Sciatic nerve (tissue), 2 donors: ENCODE results near the gene LHFPL2. TPM values are rescaled to one million over a fixed set of nuclear protein-coding genes. Genes with fewer than 3 reads are reported as not detected.
A peak's percentile ranks its signal among the peaks of the same experiment; 100 is the strongest.
"Not testable (repeated sequence)": the region's sequence is repeated elsewhere in the genome, so short reads cannot be mapped to it uniquely, and the experiment has no call there.

Source experiments
- ATAC-seq: fragments of 200-7000 bp; cut with Tn5 transposase; one replicate; pipeline ENCODE4 v1.9.1; 2020; ENCODE audit warnings: mild to moderate bottlenecking, moderate library complexity
- DNase-seq: peaks from one replicate; pipeline ENCODE4 v3.0.0-alpha.2; 2020; ENCODE audit warnings: low spot score
- intact Hi-C: fragments of 100-400 bp; cut with DNase I; formaldehyde crosslinking; loops from one replicate; pipeline ENCODE4 v1.14.2; 2022
- total RNA-seq: library from RNA; stranded (reverse); fragmentation: NEBNext Ultra II Directional; extraction: Animal tissue kit (Norgen Biotek cat#: 25700); gene quantifications from one replicate; pipeline ENCODE4 v1.2.1, GENCODE V29; 2021
- donor health status: DM: no; HTN: no; CAD: no.
- donor health status: DM: no; HTN: no; CAD: no.

The LHFPL2 gene
- total RNA-seq, 1 donor from 2014 or later: 33.4 TPM

DNA sequence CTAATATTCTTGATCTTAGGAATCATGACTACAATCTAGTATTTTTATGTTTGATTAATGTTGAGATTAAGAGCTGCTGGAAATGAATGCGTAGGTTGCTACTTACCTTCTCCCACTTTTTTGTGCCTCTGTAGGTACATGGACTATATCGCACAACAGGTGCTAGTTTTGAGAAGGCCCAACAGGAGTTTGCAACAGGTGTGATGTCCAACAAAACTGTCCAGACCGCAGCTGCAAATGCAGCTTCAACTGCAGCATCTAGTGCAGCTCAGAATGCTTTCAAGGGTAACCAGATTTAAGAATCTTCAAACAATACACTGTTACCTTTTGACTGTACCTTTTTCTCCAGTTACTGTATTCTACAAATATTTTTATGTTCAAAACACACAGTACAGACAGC is 173.2 kb downstream of the LHFPL2 start:
- no peak for DNase-seq
- no peak for ATAC-seq
- intact Hi-C loops: no loop called here

DNA sequence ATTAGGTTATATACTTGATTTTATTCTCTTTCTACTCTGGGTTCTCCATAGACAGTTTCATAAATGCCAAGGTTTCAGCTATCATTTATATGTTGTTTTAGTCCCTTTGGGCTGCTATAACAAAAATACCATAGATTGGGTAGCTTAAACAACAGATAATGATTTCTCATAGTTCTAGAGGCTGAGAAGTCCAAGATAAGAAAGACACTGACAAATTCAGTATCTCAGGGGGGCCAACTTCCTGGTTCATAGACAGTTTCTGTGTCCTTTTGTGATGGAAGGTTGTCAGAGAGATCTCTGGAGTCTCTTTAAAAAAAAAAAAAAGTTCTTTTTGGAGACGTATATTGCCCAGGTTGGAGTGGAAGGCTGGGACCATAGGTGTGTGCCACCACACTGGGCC is 174.8 kb downstream of the LHFPL2 start:
- DNase-seq (no peak), ATAC-seq (no peak)
- intact Hi-C loops: no loop called here

DNA sequence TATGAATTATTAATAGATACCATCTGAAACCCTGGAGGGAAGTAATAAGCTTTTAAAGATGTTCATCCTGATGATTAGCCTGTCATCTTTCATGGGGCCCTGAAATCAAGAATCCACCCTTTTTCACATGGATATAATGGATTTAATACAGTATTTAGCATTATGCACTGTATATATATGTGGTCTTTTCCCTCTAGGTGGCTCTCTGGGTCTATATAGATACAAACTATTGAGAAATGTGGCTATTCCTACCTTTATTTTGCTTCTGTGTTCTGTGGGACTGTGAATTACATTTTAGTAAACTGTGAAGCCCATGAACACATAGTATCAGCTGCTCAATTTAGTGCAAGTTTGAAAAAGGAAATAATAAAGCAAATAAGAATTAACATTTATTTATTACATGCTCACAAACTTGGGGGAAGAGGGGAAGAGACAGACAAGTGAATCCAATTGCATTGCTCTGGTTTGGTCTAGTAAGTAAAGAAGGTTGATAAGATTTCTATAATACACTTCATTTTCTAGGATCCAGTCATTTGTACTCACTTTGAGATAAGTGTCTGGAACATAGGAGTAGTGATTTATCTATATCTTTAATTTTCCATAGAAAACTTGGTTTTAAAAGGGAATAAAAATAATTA is 176.0 kb downstream of the LHFPL2 start:
- DNase-seq: no peak
- intact Hi-C loops: no loop called here
- no peak for ATAC-seq

DNA sequence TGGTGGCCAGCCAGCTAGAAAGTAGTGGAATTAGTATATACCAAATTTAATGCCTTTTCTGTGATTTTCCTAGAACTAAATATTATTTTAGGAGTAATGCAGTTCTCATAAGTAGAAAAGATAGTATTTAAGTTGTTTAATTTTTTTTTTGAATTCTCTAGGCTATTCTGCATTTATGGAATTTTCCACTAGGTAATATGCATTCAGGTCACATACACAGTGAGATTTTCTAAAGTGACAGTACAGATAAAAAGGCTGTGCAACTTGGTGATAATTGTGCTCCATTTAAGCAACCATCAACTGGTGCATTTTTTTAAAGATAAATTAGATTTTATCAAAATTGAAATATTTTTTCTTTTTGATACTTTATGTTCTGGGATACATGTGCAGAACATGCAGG is 176.7 kb downstream of the LHFPL2 start:
- no peak for DNase-seq
- intact Hi-C loops: no loop called here
- ATAC-seq: no peak

DNA sequence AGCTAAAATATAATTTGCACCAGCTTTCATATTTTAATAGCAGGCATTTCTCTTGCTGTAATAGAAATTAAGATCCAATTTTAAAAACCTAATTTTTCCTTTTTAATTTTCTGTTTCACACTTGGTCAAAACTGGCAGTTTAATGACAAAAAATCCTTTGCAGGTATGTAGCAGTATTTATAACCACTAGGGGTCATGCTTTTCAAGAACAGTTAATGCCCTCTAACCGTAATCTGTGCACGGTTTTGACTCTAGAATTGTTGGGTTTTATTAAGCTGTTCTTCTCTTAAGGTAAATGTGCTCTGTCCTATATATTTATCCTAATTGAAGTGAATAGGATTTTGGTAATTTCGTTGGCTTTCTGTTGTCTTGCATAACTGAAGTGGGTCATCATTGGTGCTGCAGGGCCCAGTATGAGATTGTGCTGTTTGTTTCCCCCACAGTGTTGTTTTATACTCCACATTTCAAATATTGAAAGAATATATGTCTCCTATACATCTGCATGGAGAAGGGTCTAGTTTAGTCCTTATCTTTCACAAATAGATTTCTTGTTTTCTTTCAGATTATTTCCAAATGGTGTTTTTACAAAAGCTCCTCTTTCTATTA is 180.7 kb downstream of the LHFPL2 start:
- DNase-seq (no peak), ATAC-seq (peak; percentile 78)
- intact Hi-C loops: no loop called here

DNA sequence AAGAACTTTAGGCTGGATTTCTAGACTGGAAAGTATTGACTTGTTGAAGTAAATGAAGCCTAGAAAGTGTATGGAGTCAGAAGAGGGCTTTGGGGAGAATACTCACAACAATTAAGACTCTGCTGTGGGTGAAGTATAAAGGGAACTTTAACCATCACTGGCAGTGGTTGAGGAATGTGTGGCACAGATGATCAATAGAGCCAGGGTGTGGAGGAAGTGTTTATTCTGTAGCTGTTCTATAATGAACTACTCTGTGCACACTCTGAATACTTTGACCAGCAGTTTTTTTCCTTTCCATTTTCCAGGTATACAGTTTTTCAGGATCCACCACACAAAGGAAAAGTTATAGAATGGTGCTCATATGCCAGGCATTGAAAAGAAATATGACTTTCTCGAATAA is 181.4 kb downstream of the LHFPL2 start:
- DNase-seq: no peak
- intact Hi-C loops: no loop called here
- no peak for ATAC-seq

DNA sequence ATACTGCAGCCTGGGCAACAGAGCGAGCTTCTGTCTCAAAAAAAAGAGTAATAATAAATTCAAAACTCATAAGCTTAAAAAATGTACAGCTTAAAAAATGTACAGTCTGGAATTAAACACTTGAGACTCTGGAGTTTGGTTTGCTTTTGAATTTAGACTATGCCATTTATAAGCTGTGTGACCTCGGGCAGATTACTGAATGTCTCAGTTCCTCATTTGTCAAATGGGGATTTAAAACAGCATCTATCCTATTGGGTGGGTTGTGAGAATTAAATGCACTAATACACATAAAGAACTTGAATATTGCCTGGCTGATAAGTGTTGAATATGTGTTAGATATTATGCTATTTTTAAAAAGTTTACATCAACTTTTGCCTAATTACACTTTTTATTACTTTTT is 189.7 kb downstream of the LHFPL2 start:
- intact Hi-C loops: no loop called here
- DNase-seq: no peak
- ATAC-seq: no peak

DNA sequence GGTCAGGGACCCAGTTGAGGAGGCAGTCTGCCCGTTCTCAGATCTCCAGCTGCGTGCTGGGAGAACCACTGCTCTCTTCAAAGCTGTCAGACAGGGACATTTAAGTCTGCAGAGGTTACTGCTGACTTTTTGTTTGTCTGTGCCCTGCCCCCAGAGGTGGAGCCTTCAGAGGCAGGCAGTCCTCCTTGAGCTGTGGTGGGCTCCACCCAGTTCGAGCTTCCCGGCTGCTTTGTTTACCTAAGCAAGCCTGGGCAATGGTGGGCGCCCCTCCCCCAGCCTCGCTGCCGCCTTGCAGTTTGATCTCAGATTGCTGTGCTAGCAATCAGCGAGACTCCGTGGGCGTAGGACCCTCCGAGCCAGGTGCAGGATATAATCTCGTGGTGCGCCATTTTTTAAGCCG is 191.1 kb downstream of the LHFPL2 start:
- DNase-seq, intact Hi-C loops, ATAC-seq: not testable (repeated sequence)

DNA sequence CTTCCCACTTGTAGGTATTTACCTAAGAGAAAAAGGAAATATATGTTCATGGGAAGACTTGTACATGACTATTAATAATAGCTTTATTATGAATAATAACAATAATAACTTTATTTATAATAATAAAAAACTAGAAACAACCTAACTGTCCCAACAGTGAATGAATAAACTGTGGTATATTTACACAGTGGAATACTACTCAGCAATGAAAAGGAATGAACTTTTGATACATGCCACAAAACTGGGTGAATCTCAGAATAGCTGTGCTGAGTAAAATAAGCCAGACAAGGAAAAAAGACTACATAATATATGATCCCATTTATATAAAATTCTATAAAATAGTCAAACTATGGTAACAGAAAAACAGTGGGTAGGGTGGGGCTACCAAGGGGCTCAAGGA is 199.5 kb downstream of the LHFPL2 start:
- DNase-seq (no peak), ATAC-seq (no peak)
- intact Hi-C loops: no loop called here

DNA sequence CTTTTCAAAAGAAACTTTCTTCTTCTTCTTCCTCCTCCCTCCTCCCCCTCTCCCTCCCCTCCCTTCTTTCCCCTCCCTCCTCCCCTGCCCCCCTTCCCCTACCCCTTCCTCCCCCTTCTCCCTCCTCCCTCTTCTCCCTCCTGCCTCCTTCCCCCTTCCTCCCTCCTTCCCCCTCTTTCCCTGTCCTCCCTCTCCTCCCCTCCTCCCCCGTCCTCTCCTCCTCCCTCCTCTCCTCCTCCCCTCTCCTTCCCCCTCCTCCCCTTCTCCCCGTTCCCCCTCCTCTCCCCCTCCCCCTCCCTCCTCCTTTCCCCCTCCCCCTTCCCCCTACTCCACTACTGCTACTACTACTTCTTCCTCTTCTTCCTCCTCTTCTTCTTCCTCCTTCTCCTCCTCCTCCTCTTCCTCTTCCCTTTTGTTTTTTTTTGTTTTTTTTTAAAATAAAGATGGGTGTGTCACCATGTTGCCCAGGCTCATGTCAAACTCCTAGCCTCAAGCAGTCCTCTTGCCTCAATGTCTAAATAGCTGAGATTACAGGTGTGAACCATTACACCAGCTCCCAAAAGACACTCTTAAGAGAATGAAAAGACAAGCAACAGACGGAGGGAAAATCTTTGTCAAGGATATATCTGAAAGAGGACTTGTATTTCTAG is 200.7 kb downstream of the LHFPL2 start:
- intact Hi-C loops: no loop called here
- no peak for DNase-seq
- ATAC-seq: no peak
